Measurements from ENCODE around the gene CELSR1.

Gene CELSR1

DNA sequence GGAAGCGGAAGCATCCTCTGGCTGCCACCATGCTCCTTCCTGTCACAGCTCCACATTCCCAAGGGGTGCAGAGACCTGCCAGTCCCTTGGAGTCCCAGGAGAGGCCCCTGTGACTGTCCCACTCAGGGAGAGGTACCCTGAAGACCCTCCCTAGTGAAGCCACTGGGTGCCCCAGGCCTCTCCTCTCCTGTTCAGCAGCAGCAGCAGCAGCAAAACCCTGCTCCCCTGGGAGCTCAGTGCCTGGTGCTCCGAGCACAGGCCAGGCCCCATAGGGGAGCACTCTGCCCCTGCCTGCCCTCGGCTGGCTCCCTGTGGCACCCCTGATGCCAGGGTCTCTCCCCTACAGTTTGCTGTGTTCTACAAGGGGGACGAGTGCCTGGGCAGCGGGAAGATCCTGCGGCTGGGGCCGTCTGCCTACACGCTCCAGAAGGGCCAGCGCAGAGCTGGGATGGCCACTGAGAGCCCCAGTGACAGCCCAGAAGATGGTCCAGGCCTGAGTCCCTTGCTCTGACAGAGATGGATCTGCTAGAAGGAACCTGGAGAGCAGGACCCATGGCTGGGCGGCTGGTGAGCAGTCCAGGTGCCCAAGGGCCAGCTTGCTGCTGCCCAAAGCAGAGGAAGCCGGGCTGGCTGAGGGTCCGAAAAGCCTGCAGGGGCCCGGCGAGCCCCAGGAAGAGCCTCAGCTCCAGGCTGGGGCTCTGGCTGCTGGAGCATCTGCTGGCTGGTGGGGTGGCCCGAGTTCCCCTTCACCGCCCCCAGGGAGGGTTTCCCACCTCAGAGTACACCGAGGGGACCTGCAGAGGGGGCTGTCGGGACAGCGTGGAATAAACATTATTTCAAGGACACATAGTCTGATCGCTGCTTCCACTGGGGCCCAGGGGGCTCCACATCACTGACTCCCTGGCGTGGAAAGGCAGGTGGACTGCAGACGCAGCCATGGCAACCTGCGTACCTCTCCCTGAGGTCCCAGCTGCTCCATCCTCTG, 180.6 kb downstream of the CELSR1 start:
- FAIRE-seq: no peak
- no peak for TF ChIP-seq POLR2AphosphoS5 (IDR thresholded peaks at IDR 0.05; ENCODE audit: low read depth, low read length)
- TF ChIP-seq POLR2A (IDR thresholded peaks at IDR 0.05; ENCODE audit: low read depth, low read length): no peak
- TF ChIP-seq TAF1 (IDR thresholded peaks at IDR 0.05; ENCODE audit: borderline replicate concordance, low read depth, low read length): no peak
- no peak for DNase-seq (ENCODE audit: insufficient read length)

GRCh38 chr22:46355996-46356471, 181.4 kb downstream of the CELSR1 start:
- DNase-seq (ENCODE audit: insufficient read length) (no peak), FAIRE-seq (no peak)
- TF ChIP-seq POLR2A (IDR thresholded peaks at IDR 0.05; ENCODE audit: low read depth, low read length) (no peak), POLR2AphosphoS5 (IDR thresholded peaks at IDR 0.05; ENCODE audit: low read depth, low read length) (no peak), TAF1 (IDR thresholded peaks at IDR 0.05; ENCODE audit: borderline replicate concordance, low read depth, low read length) (no peak)

- FAIRE-seq (peak; percentile 42), DNase-seq (ENCODE audit: insufficient read length) (peak; percentile 83)
- no peak for TF ChIP-seq POLR2A (IDR thresholded peaks at IDR 0.05; ENCODE audit: low read depth, low read length)
- no peak for TF ChIP-seq POLR2AphosphoS5 (IDR thresholded peaks at IDR 0.05; ENCODE audit: low read depth, low read length)
- TF ChIP-seq TAF1 (IDR thresholded peaks at IDR 0.05; ENCODE audit: borderline replicate concordance, low read depth, low read length): no peak
Measured at GRCh38 chr22:46355369-46355995, 181.9 kb downstream of the CELSR1 start.

DNA sequence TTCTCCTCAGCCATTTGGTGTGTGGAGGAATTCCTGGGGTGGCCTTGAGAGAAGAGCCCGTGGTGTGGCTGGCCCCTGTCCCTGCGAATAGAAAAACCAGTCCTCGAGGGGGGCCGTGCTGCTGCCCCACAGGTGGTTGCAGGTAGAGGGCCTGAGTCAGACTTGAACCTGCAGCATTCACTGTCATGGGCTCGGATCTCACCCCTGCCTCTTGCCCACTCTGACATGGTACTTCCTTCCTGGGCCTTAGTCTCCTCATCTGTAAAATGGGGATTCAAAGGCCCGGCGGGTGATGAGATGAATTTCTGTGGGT, 182.5 kb downstream of the CELSR1 start:
- DNase-seq (ENCODE audit: insufficient read length) (no peak), FAIRE-seq (no peak)
- no peak for TF ChIP-seq POLR2AphosphoS5 (IDR thresholded peaks at IDR 0.05; ENCODE audit: low read depth, low read length)
- no peak for TF ChIP-seq POLR2A (IDR thresholded peaks at IDR 0.05; ENCODE audit: low read depth, low read length)
- no peak for TF ChIP-seq TAF1 (IDR thresholded peaks at IDR 0.05; ENCODE audit: borderline replicate concordance, low read depth, low read length)

GRCh38 chr22:46354176-46354992, 183.0 kb downstream of the CELSR1 start:
- TF ChIP-seq POLR2A (IDR thresholded peaks at IDR 0.05; ENCODE audit: low read depth, low read length): no peak
- TF ChIP-seq TAF1 (IDR thresholded peaks at IDR 0.05; ENCODE audit: borderline replicate concordance, low read depth, low read length): no peak
- TF ChIP-seq POLR2AphosphoS5 (IDR thresholded peaks at IDR 0.05; ENCODE audit: low read depth, low read length): no peak

GRCh38 chr22:46353483-46354105, 183.8 kb downstream of the CELSR1 start:
- no peak for FAIRE-seq
- no peak for TF ChIP-seq TAF1 (IDR thresholded peaks at IDR 0.05; ENCODE audit: borderline replicate concordance, low read depth, low read length)
- TF ChIP-seq POLR2AphosphoS5 (IDR thresholded peaks at IDR 0.05; ENCODE audit: low read depth, low read length): no peak
- TF ChIP-seq POLR2A (IDR thresholded peaks at IDR 0.05; ENCODE audit: low read depth, low read length): no peak
- no peak for DNase-seq (ENCODE audit: insufficient read length)

More at GRCh38 chr22:46354176-46354992, 183.0 kb downstream of the CELSR1 start:
- FAIRE-seq (no peak), DNase-seq (ENCODE audit: insufficient read length) (no peak)

GRCh38 chr22:46352691-46353386, 184.6 kb downstream of the CELSR1 start:
- FAIRE-seq (no peak), DNase-seq (ENCODE audit: insufficient read length) (no peak)
- TF ChIP-seq TAF1 (IDR thresholded peaks at IDR 0.05; ENCODE audit: borderline replicate concordance, low read depth, low read length) (no peak), POLR2AphosphoS5 (IDR thresholded peaks at IDR 0.05; ENCODE audit: low read depth, low read length) (no peak), POLR2A (IDR thresholded peaks at IDR 0.05; ENCODE audit: low read depth, low read length) (no peak)

DNA sequence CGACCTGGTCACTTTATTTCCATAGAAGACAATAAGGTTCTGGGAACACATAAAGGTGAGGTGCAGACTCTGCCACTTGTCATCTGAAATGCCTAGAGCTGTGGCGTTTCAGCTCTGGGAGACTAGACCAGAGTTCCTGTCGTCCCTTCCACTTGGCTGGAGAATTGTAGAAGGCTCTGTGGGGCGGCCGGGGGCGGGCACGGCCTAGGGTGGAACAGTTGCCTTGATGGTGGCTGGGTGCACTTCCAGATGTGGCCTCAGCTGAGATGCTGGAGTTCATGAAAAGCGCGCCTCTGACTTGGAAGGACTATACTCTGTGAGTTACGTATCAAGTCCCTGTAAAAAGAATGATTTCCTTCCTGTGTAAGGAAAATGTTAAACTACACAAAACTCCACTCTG, 185.1 kb downstream of the CELSR1 start:
- no peak for TF ChIP-seq POLR2AphosphoS5 (IDR thresholded peaks at IDR 0.05; ENCODE audit: low read depth, low read length)
- FAIRE-seq (no peak), DNase-seq (ENCODE audit: insufficient read length) (no peak)

DNA sequence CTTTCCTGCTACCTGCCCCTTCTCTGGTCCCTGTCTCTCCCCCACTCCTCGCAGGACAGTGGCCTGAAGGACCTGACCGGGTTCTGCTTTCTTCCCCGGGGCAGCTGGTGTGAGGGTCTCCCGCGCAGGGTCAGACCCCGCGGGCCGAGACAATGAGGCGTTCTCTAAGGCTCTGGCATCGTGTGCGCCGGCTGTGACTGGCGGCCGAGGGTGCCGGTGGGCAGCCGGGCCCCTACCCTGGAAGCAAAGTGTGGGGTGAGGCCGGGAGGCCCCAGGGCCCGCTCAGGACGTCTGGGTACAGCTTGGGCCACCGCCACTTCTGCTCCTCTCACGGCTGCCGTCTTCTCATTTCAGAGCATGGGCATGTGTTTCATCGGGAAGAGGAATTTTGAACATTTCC, 185.7 kb downstream of the CELSR1 start:
- TF ChIP-seq TAF1 (IDR thresholded peaks at IDR 0.05; ENCODE audit: borderline replicate concordance, low read depth, low read length) (no peak), POLR2A (IDR thresholded peaks at IDR 0.05; ENCODE audit: low read depth, low read length) (no peak), POLR2AphosphoS5 (IDR thresholded peaks at IDR 0.05; ENCODE audit: low read depth, low read length) (no peak)
- FAIRE-seq: no peak
- no peak for DNase-seq (ENCODE audit: insufficient read length)

- no peak for DNase-seq (ENCODE audit: insufficient read length)
- TF ChIP-seq POLR2A (IDR thresholded peaks at IDR 0.05; ENCODE audit: low read depth, low read length) (0 out of 2 replicates have a peak, but pooled peaks have one; percentile 2), TAF1 (IDR thresholded peaks at IDR 0.05; ENCODE audit: borderline replicate concordance, low read depth, low read length) (no peak)
- no peak for FAIRE-seq
Measured at GRCh38 chr22:46351131-46351735, 186.2 kb downstream of the CELSR1 start.

Measured in GM12892 (cell line).